B cell (primary cell): ENCODE data around the gene TMBIM6. TPM values are rescaled to one million over a fixed set of nuclear protein-coding genes. Genes with fewer than 3 reads are reported as not detected.

Experiments used
- ATAC-seq: fragments of 200-7000 bp; cut with Tn5 transposase; one replicate; pipeline ENCODE4 v1.10.0; 2021; ENCODE audit warnings: low read depth, mild to moderate bottlenecking, moderate number of reproducible peaks, moderate library complexity
- CTCF ChIA-PET: fragments of 350-600 bp; sonication (Branson Sonifier 250); formaldehyde crosslinking; loops from one replicate; lab custom pipeline; 2021; ENCODE audit warnings: antibody characterized with exemption, inconsistent platforms; lab: Charles Lee
- POLR2A ChIA-PET: fragments of 350-600 bp; sonication (Branson Sonifier 250); formaldehyde crosslinking; loops from one replicate; lab custom pipeline; 2021; ENCODE audit warnings: antibody characterized with exemption; lab: Charles Lee
- DNase-seq: peaks from one replicate; pipeline ENCODE4 v3.0.0; 2013
- H2AFZ ChIP-seq: 2 replicates; pipeline ENCODE4 v1.6.1; 2012; ENCODE audit warnings: mild to moderate bottlenecking, low read depth, low read length; ENCODE audit not compliant: insufficient read depth, poor library complexity, severe bottlenecking
- H3K27ac ChIP-seq, 2 donors: 1 replicate in 1 of 2; 2 replicates in 1 of 2; pipeline ENCODE4 v1.5.1; 2012 to 2013; ENCODE audit warnings: low read length in 2 of 2, mild to moderate bottlenecking in 2 of 2, moderate library complexity in 1 of 2
- H3K27me3 ChIP-seq, 4 experiments: fragments of 200-600 bp in 1 of 4; sonication (generic) in 1 of 4; replicated peaks in 1 of 4; 1 replicate in 2 of 4; 2 replicates in 2 of 4; pipeline versions ENCODE4 v1.6.1 to v1.7.0; 2013 to 2016; ENCODE audit warnings: low read length in 3 of 4, mild to moderate bottlenecking in 2 of 4, mixed read lengths in 1 of 4, moderate library complexity in 1 of 4; ENCODE audit not compliant: insufficient read depth in 4 of 4, control insufficient read depth in 3 of 4; ENCODE audit errors: control extremely low read depth in 1 of 4
- H3K36me3 ChIP-seq, 2 experiments: replicated peaks in 1 of 2; 1 replicate in 1 of 2; 2 replicates in 1 of 2; pipeline versions ENCODE4 v1.6.1 to v1.7.1; 2013; ENCODE audit warnings: low read length in 1 of 2; ENCODE audit not compliant: insufficient read depth in 2 of 2, control insufficient read depth in 1 of 2; ENCODE audit errors: control extremely low read depth in 1 of 2, extremely low read depth in 1 of 2
- H3K4me1 ChIP-seq, 2 donors: fragments of 200-600 bp in 1 of 2; sonication (generic) in 1 of 2; 1 replicate in 1 of 2; 2 replicates in 1 of 2; pipeline versions ENCODE4 v1.5.1 to v1.6.1; 2013 to 2017; ENCODE audit warnings: low read length in 2 of 2; ENCODE audit not compliant: control insufficient read depth in 2 of 2, insufficient read depth in 2 of 2
- H3K4me2 ChIP-seq: replicated peaks from 2 replicates; pipeline ENCODE3; 2012; ENCODE audit warnings: mild to moderate bottlenecking, low read depth, low read length; ENCODE audit not compliant: poor library complexity, severe bottlenecking
- H3K4me3 ChIP-seq, 5 experiments: fragments of 200-600 bp in 1 of 5; sonication (generic) in 1 of 5; 1 replicate in 3 of 5; 2 replicates in 2 of 5; pipeline versions ENCODE4 v1.5.1 to v1.7.0; 2011 to 2016; ENCODE audit warnings: low read length in 4 of 5, mild to moderate bottlenecking in 4 of 5, low read depth in 2 of 5, control low read depth in 1 of 5, moderate library complexity in 1 of 5; ENCODE audit not compliant: insufficient read depth in 1 of 5; ENCODE audit errors: control extremely low read depth in 1 of 5, extremely low read depth in 1 of 5
- H3K79me2 ChIP-seq: fragments of 200-600 bp; sonication (generic); one replicate; pipeline ENCODE4 v1.6.0; 2016; ENCODE audit warnings: low read length; ENCODE audit not compliant: control insufficient read depth, insufficient read depth
- H3K9ac ChIP-seq: fragments of 200-600 bp; sonication (generic); 2 replicates; pipeline ENCODE4 v1.6.1; 2017; ENCODE audit warnings: mild to moderate bottlenecking, low read length, moderate library complexity
- H3K9me3 ChIP-seq, 3 donors: one replicate each; pipeline versions ENCODE4 v1.6.1 to v1.7.1; 2013; ENCODE audit warnings: low read length in 2 of 3; ENCODE audit not compliant: control insufficient read depth in 2 of 3, insufficient read depth in 1 of 3; ENCODE audit errors: control extremely low read depth in 1 of 3
- H4K20me1 ChIP-seq: 2 replicates; pipeline ENCODE4 v1.6.0; 2012; ENCODE audit warnings: mild to moderate bottlenecking, low read length; ENCODE audit not compliant: insufficient read depth, control insufficient read depth, poor library complexity, severe bottlenecking
- H3K27ac Mint-ChIP-seq: one replicate; pipeline ENCODE4 v1.8.0; 2021; ENCODE audit warnings: mixed read lengths
- H3K27me3 Mint-ChIP-seq: one replicate; pipeline ENCODE4 v1.8.0; 2021; ENCODE audit warnings: mixed read lengths
- H3K4me1 Mint-ChIP-seq: one replicate; pipeline ENCODE4 v1.8.0; 2021; ENCODE audit warnings: mixed read lengths
- H3K4me3 Mint-ChIP-seq: one replicate; pipeline ENCODE4 v1.8.0; 2021; ENCODE audit warnings: mixed read lengths
- H3K9me3 Mint-ChIP-seq: one replicate; pipeline ENCODE4 v1.8.0; 2022; ENCODE audit warnings: mixed read lengths; ENCODE audit not compliant: insufficient read depth
- CTCF ChIP-seq: fragments of 200-600 bp; IDR thresholded peaks from one replicate; pipeline ENCODE4 v1.8.0; 2022; ENCODE audit warnings: antibody characterized with exemption, mild to moderate bottlenecking
- EZH2 ChIP-seq: IDR thresholded peaks from 2 replicates; pipeline ENCODE4 v1.6.1; 2012; ENCODE audit warnings: borderline replicate concordance, low read depth, mild to moderate bottlenecking, moderate library complexity, low read length; ENCODE audit not compliant: insufficient read depth, poor library complexity, severe bottlenecking
- WGBS: methylation state at CpG from one replicate; pipeline ENCODE4 v1.1.5; 2013; ENCODE audit warnings: missing lambda C conversion rate; ENCODE audit not compliant: insufficient coverage; 5-methylcytosine and 5-hydroxymethylcytosine counted together
- intact Hi-C: fragments of 100-400 bp; cut with micrococcal nuclease; formaldehyde crosslinking; loops from one replicate; pipeline ENCODE4 v1.10.0; 2022
- polyA plus RNA-seq: library from polyadenylated mRNA; depleted of rRNA; stranded (reverse); fragments of >200 nt; gene quantifications from 2 replicates; pipeline ENCODE4 v1.2.3, GENCODE V29; 2012
- total RNA-seq, 2 donors: library from RNA; stranded (reverse); fragments of 120-200 nt in 1 of 2; gene quantifications; 1 replicate in 1 of 2; 2 replicates in 1 of 2; pipeline versions ENCODE4 v1.2.3 to v1.2.4, GENCODE V29; 2013 to 2022

The TMBIM6 gene
- total and polyA plus RNA-seq, 2 donors (not counting 1 experiment from before 2014, with no cell fraction given): 178 to 336 TPM

GRCh38 chr12:49762468-49762847 is 21.1 kb downstream of the TMBIM6 start:
- intact Hi-C loops: no loop called here
- Histone ChIP-seq H3K9me3 (no peaks in the 10 kb centered on the region), H3K79me2 (peaks cover 8% of the 10 kb centered on the region), H3K36me3 (peaks cover 17 to 69% of the 10 kb centered on the region in 2 experiments), H2AFZ (no peak overlapping the region), H4K20me1 (peaks cover 45% of the 10 kb centered on the region), H3K27me3 (no peaks in the 10 kb centered on the region), H3K4me3 (no peak overlapping the region), H3K27ac (peak overlapping the region in 1 of 2 donors; percentile 50), H3K4me1 (peaks cover 12 to 14% of the 10 kb centered on the region in 2 donors), H3K9ac (no peak overlapping the region), H3K4me2 (no peak overlapping the region)
- POLR2A ChIA-PET: interaction anchor here (0.8 to 1.1 kb wide), 2 partner anchors 9 to 21 kb away, joined by 6 to 9 read pairs; partner anchors contain the start of gene TMBIM6
- 64% methylated on average over 3 of the region's 5 CpGs for WGBS
- DNase-seq (no peak), ATAC-seq (no peak)
- no peaks in the 10 kb centered on the region for H3K27me3 Mint-ChIP-seq
- H3K4me3 Mint-ChIP-seq: no peak overlapping the region
- peaks cover 20% of the 10 kb centered on the region for H3K4me1 Mint-ChIP-seq
- H3K27ac Mint-ChIP-seq: peak overlapping the region; percentile 26
- no peaks in the 10 kb centered on the region for H3K9me3 Mint-ChIP-seq
- no peak for TF ChIP-seq CTCF
- TF ChIP-seq EZH2: no peak
- CTCF ChIA-PET: interaction anchor here (0.6 to 5.7 kb wide), 29 partner anchors 7 to 253 kb away, joined by 3 to 58 read pairs (median 4); partner anchors contain the start of genes BCDIN3D, NCKAP5L and TMBIM6

DNA sequence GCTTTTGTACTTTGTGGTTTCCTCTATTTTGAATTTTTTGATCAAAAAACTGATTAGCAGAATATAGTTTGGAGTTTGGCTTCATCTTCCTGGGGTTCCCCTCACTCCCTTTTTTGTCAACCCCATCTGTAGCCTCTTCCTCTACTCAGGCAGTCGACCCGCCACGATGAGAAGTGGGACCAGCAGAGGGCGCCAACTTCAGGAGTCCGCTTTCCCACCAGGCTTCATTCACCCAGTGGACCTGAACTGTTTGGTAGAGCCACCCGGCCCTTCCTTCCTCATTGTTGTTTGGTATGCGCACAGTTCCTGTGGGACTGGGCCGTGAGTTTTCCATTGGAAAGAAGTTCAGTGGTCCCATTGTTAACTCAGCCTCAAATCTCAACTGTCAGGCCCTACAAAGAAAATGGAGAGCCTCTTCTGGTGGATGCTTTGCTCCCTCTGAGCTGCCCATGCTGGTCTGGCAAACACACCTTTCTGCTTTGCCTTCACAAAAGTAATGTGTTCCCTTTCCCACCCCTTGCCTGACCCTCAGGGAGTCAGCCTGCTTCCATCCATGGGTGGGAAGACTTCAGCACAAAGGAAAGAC is 21.7 kb downstream of the TMBIM6 start:
- peaks cover 39% of the 10 kb centered on the region for H4K20me1 ChIP-seq
- H2AFZ ChIP-seq: no peak overlapping the region
- H3K27me3 ChIP-seq: no peaks in the 10 kb centered on the region
- H3K9me3 ChIP-seq: no peaks in the 10 kb centered on the region
- peak overlapping the region; percentile 26 for H3K27ac Mint-ChIP-seq
- no peak overlapping the region for H3K4me3 ChIP-seq
- peak; percentile 85 for ATAC-seq
- peak; percentile 81 for DNase-seq
- intact Hi-C loops: loop anchor here (1.0 kb wide), 2 partner anchors 22 to 76 kb away; partner anchors contain the start of gene TMBIM6
- POLR2A ChIA-PET: interaction anchor here (0.8 to 1.1 kb wide), 2 partner anchors 9 to 22 kb away, joined by 6 to 9 read pairs; partner anchors contain the start of gene TMBIM6
- H3K36me3 ChIP-seq: peaks cover 16 to 63% of the 10 kb centered on the region in 2 experiments
- H3K4me1 Mint-ChIP-seq: peaks cover 22% of the 10 kb centered on the region
- CTCF ChIA-PET: interaction anchor here (0.5 to 5.7 kb wide), 23 partner anchors 10 to 167 kb away, joined by 3 to 58 read pairs (median 5); partner anchors contain the start of genes NCKAP5L and TMBIM6
- peak overlapping the region in 1 of 2 donors; percentile 50 for H3K27ac ChIP-seq
- 17% methylated on average over 8 of the region's 8 CpGs for WGBS
- TF ChIP-seq EZH2: no peak
- TF ChIP-seq CTCF: peak; percentile 89
- H3K27me3 Mint-ChIP-seq: no peaks in the 10 kb centered on the region
- peaks cover 8% of the 10 kb centered on the region for H3K79me2 ChIP-seq
- no peak overlapping the region for H3K4me3 Mint-ChIP-seq
- no peak overlapping the region for H3K4me2 ChIP-seq
- no peaks in the 10 kb centered on the region for H3K9me3 Mint-ChIP-seq
- H3K4me1 ChIP-seq: peaks cover 12 to 14% of the 10 kb centered on the region in 2 donors
- no peak overlapping the region for H3K9ac ChIP-seq
